ENCODE data around the gene MRPS9.

The MRPS9 gene

DNA sequence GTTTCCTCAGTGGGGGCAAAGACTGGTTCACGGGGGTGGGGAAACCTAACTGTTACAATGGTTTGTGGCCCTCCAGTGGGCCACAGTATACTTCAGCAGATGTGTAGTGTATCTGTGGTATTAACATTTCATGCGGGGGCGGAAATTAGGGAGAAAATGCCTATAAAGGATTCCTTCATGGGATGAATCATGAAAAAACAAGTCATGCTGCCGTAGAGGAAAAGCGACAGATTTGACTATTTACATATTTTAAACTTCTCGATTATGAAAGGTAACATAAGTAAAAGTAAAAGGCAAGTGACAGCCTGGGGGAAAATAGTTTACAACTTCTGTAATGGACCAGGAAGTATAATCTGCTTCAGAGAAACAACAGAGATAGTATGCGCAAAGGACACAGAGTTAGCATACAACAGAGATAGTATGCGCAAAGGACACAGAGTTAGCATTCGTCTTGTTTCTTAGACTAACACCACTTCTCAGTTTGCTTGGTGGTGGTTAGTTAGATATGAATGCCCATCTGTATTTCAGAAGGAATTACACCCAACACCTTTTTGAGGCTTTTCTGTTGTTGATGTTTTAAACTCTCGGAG lies 41.1 kb downstream of the MRPS9 start:
- TF ChIP-seq, protein P1, sequence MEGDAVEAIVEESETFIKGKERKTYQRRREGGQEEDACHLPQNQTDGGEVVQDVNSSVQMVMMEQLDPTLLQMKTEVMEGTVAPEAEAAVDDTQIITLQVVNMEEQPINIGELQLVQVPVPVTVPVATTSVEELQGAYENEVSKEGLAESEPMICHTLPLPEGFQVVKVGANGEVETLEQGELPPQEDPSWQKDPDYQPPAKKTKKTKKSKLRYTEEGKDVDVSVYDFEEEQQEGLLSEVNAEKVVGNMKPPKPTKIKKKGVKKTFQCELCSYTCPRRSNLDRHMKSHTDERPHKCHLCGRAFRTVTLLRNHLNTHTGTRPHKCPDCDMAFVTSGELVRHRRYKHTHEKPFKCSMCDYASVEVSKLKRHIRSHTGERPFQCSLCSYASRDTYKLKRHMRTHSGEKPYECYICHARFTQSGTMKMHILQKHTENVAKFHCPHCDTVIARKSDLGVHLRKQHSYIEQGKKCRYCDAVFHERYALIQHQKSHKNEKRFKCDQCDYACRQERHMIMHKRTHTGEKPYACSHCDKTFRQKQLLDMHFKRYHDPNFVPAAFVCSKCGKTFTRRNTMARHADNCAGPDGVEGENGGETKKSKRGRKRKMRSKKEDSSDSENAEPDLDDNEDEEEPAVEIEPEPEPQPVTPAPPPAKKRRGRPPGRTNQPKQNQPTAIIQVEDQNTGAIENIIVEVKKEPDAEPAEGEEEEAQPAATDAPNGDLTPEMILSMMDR (conservative IDR thresholded peaks at IDR 0.05), result no peak
- no peak overlapping the region for H3K27ac ChIP-seq

- H3K27ac ChIP-seq, result no peak overlapping the region
- TF ChIP-seq, protein P1 (conservative IDR thresholded peaks at IDR 0.05), result no peak
Measured at GRCh38 chr2:105080461-105080860, 42.6 kb downstream of the MRPS9 start.

DNA sequence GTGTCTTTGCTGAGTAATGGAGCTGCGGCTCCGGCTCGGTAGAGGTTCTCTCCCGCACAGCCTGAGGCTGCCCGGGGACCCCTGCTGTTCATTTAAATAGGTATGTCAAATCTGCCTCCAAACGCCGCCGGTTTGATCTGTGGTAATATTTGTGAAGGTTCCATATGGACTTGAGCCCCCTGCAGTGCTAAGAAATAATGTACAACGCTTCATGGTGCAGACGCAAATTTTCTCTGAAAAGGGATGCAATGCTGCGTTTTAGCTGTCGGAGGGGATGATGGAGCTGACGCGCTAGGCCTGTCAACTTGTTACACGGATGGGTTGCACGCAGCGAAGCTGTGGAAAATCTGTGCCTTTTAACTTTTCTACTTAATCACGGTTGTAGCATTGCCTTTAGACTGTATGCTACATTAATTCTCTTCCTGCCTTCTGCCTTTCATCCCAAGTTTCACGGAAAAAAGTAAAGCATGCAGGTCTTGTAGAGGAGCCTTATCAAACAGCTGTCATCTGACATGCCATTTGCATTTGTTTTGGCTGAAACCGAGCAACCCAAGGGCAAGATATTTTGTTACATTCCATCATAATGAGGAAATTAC lies 43.2 kb downstream of the MRPS9 start:
- H3K27ac ChIP-seq, result no peak overlapping the region
- TF ChIP-seq, protein P1 (conservative IDR thresholded peaks at IDR 0.05), result no peak

DNA sequence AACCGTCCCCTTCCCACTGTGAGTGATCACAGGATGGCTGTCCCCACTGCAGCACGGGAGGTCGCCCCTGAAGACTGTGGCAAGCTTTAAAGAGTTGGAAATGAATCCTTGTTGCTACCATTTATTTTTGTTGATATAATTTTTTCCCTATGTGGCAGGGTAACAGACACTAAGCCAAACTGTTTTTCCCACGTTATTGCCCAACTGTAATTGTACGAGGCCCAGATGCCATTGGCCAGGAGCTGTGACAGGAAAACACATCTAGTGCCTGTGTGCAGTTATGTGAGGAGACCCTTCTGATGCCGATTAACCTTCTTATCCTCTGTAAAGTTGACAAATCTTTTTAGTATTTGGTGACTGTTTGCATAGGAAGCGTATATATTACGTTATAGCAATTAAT lies 44.2 kb downstream of the MRPS9 start:
- H3K27ac ChIP-seq, result no peak overlapping the region
- TF ChIP-seq, protein P1 (conservative IDR thresholded peaks at IDR 0.05), result no peak

DNA sequence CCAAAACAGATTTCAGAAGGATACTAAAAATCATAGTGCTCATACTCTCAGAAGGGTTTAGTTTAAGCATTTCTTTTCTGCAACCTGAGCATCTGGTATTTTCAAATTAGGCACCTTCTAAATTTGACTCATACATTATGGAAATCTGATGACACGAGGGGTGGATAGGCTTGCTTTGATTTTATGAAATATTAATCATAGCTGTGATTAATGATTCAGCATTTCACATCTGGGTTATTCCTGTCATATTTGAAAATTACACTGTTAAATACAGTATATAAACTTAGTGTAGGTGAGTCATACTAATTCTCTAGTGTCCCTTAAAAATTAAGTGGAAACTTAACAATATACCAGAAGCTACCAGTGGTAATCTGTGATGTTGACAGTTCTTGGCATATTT lies 47.7 kb downstream of the MRPS9 start:
- TF ChIP-seq, protein P1 (conservative IDR thresholded peaks at IDR 0.05), result no peak

GRCh38 chr2:105087273-105087672 lies 49.4 kb downstream of the MRPS9 start:
- H3K27ac ChIP-seq, result no peak overlapping the region
- TF ChIP-seq, protein P1 (conservative IDR thresholded peaks at IDR 0.05), result no peak

More for the DNA sequence above, 47.7 kb downstream of the MRPS9 start:
- no peak overlapping the region for H3K27ac ChIP-seq

DNA sequence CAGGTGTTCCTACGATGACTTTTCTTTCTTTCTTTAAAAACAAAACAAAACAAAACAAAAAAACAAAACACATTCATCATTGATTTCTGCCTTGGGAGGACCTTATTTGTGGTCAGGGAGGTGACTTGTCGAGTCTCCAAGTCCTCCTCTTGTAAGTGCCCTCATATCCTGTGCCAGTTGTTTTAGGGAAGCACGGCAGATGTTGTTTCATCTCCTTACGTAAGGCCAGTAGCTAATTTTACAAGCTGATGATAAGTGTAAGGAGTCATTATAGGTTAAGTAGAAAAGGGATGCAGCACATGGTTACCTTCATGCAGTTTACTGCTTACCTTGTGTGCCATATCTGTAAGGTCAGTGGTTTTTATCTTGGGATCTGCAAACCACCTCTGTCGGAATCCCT lies 52.2 kb downstream of the MRPS9 start:
- H3K27ac ChIP-seq, result no peak overlapping the region
- TF ChIP-seq, protein P1 (conservative IDR thresholded peaks at IDR 0.05), result no peak
